Endothelial cell of umbilical vein (primary cell): Measurements from ENCODE around the gene NEB. TPM values are rescaled to one million over a fixed set of nuclear protein-coding genes. Genes with fewer than 3 reads are reported as not detected.

Experiments used
- BruUV-seq: library from RNA; stranded (reverse); fragments of 400-500 nt; replicated peaks from 2 replicates; lab custom pipeline; 2021; lab: Mats Ljungman, UMichigan
- CTCF ChIA-PET: fragments of 300-600, 350-600 bp; sonication (Branson Sonifier 250); formaldehyde crosslinking; loops from one replicate; lab custom pipeline; 2021; ENCODE audit warnings: antibody characterized with exemption, inconsistent platforms; lab: Charles Lee
- POLR2A ChIA-PET: fragments of 300-600, 350-600 bp; sonication (Branson Sonifier 250); formaldehyde crosslinking; loops from one replicate; lab custom pipeline; 2021; ENCODE audit warnings: antibody characterized with exemption, inconsistent platforms; lab: Charles Lee
- DNase-seq: peaks from one replicate; pipeline ENCODE4 v3.0.0-alpha.2; 2011; ENCODE audit warnings: low read depth, low spot score
- FAIRE-seq: peaks from 2 replicates; lab custom pipeline; 2011; peaks lifted over from hg19 to GRCh38; lab: Jason Lieb, UNC
- H2AFZ ChIP-seq: 2 replicates; pipeline ENCODE4 v1.6.0; 2012; ENCODE audit warnings: low read depth, low read length, control low read depth, inconsistent platforms
- H3K27ac ChIP-seq: 2 replicates; pipeline ENCODE4 v1.5.1; 2011; ENCODE audit warnings: low read depth, mild to moderate bottlenecking, control low read depth, low read length, moderate library complexity; ENCODE audit not compliant: insufficient read depth
- H3K27me3 ChIP-seq, 2 experiments: 2 replicates each; pipeline versions ENCODE4 v1.6.0 to v1.6.1; 2011; ENCODE audit warnings: low read length in 2 of 2, mixed read lengths in 1 of 2; ENCODE audit not compliant: control insufficient read depth in 2 of 2, insufficient read depth in 2 of 2
- H3K36me3 ChIP-seq, 2 experiments: 2 replicates in 1 of 2; 3 replicates in 1 of 2; pipeline ENCODE4 v1.5.1; 2011; ENCODE audit warnings: low read length in 2 of 2, mild to moderate bottlenecking in 1 of 2, moderate library complexity in 1 of 2; ENCODE audit not compliant: control insufficient read depth in 2 of 2, insufficient read depth in 2 of 2; ENCODE audit errors: extremely low read depth in 1 of 2
- H3K4me1 ChIP-seq: 3 replicates; pipeline ENCODE4 v1.5.1; 2011; ENCODE audit warnings: mild to moderate bottlenecking, low read length; ENCODE audit not compliant: control insufficient read depth, insufficient read depth; ENCODE audit errors: extremely low read depth
- H3K4me2 ChIP-seq: 2 replicates; pipeline ENCODE4 v1.6.1; 2011; ENCODE audit warnings: low read length, control low read depth, mixed read lengths; ENCODE audit not compliant: insufficient read depth
- H3K4me3 ChIP-seq, 3 experiments: fragments of 200-600 bp in 1 of 3; sonication (generic), shearing (Covaris generic) in 1 of 3; replicated peaks in 1 of 3; 2 replicates each; pipeline ENCODE4 v1.5.1; 2011 to 2016; ENCODE audit warnings: control low read depth in 3 of 3, low read length in 3 of 3, mild to moderate bottlenecking in 2 of 3, inconsistent platforms in 1 of 3, low read depth in 1 of 3, moderate library complexity in 1 of 3; ENCODE audit not compliant: insufficient read depth in 1 of 3
- H3K79me2 ChIP-seq: 2 replicates; pipeline ENCODE4 v1.6.0; 2012; ENCODE audit warnings: low read length, inconsistent platforms; ENCODE audit not compliant: control insufficient read depth, insufficient read depth
- H3K9ac ChIP-seq: replicated peaks from 2 replicates; pipeline ENCODE3; 2011; ENCODE audit warnings: low read length, control low read depth; ENCODE audit not compliant: insufficient read depth; ENCODE audit errors: extremely low read depth
- H3K9me1 ChIP-seq: replicated peaks from 3 replicates; pipeline ENCODE4 v1.6.0; 2011; ENCODE audit warnings: mild to moderate bottlenecking, low read length; ENCODE audit not compliant: control insufficient read depth, insufficient read depth; ENCODE audit errors: extremely low read depth
- H3K9me3 ChIP-seq: replicated peaks from 2 replicates; pipeline ENCODE4 v1.5.1; 2012; ENCODE audit warnings: low read length, inconsistent platforms; ENCODE audit not compliant: control insufficient read depth, insufficient read depth
- H4K20me1 ChIP-seq: replicated peaks from 2 replicates; pipeline ENCODE3; 2011; ENCODE audit warnings: mild to moderate bottlenecking, low read length; ENCODE audit not compliant: control insufficient read depth, insufficient read depth; ENCODE audit errors: extremely low read depth
- CTCF ChIP-seq, 2 donors: IDR thresholded peaks; 1 replicate in 1 of 2; 2 replicates in 1 of 2; pipeline ENCODE4 v1.5.1; 2011; ENCODE audit warnings: low read length in 2 of 2, mild to moderate bottlenecking in 2 of 2, moderate library complexity in 2 of 2, control low read depth in 1 of 2, inconsistent platforms in 1 of 2, low read depth in 1 of 2; ENCODE audit not compliant: insufficient read depth in 1 of 2; ENCODE audit errors: extremely low read depth in 1 of 2
- EZH2 ChIP-seq: IDR thresholded peaks from 2 replicates; pipeline ENCODE4 v1.6.1; 2012; ENCODE audit warnings: borderline replicate concordance, low read depth, mild to moderate bottlenecking, moderate library complexity, low read length, inconsistent platforms; ENCODE audit not compliant: severe bottlenecking
- FOS ChIP-seq: IDR thresholded peaks from 2 replicates; pipeline ENCODE4 v1.6.1; 2011; ENCODE audit warnings: mild to moderate bottlenecking, low read length, moderate library complexity, borderline replicate concordance; ENCODE audit not compliant: insufficient read depth
- GATA2 ChIP-seq: IDR thresholded peaks from 2 replicates; pipeline ENCODE4 v1.7.0; 2011; ENCODE audit warnings: low read depth, mild to moderate bottlenecking, moderate library complexity, mixed read lengths, low read length; ENCODE audit not compliant: insufficient read length, insufficient read depth
- JUN ChIP-seq: IDR thresholded peaks from 2 replicates; pipeline ENCODE4 v1.6.1; 2011; ENCODE audit warnings: borderline replicate concordance, low read depth; ENCODE audit not compliant: insufficient read length, insufficient read depth
- MAX ChIP-seq: IDR thresholded peaks from 2 replicates; pipeline ENCODE4 v1.6.1; 2011; ENCODE audit not compliant: insufficient read depth, insufficient read length
- MYC ChIP-seq: IDR thresholded peaks from one replicate; pipeline ENCODE4 v1.6.1; 2011; ENCODE audit warnings: mild to moderate bottlenecking, low read depth, low read length
- POLR2AphosphoS5 ChIP-seq: IDR thresholded peaks from 2 replicates; pipeline ENCODE4 v1.6.1; 2012; ENCODE audit warnings: low read depth, mild to moderate bottlenecking, control low read depth, low read length, moderate library complexity; ENCODE audit not compliant: insufficient read depth
- dilution Hi-C: fragments of 300-500 bp; cut with MboI; formaldehyde crosslinking; loops from one replicate; pipeline ENCODE4 v1.15.0; 2019; ENCODE audit warnings: low sequenced_read_pairs; ENCODE audit not compliant: extremely low pct_ligation_motif_present
- intact Hi-C: fragments of 100-400 bp; cut with micrococcal nuclease; formaldehyde crosslinking; loops from one replicate; pipeline ENCODE4 v1.10.0; 2022
- polyA plus RNA-seq, 4 experiments: library from polyadenylated mRNA; depleted of rRNA in 3 of 4; stranded (reverse) in 3 of 4; unstranded in 1 of 4; fragments of >200 nt; gene quantifications; 2 replicates each; pipeline versions ENCODE4 v1.2.1 to v1.2.3, GENCODE V29; 2011 to 2012; ENCODE audit warnings: missing spikeins in 1 of 4
- total RNA-seq: library from RNA; stranded (reverse); gene quantifications from 2 replicates; pipeline ENCODE4 v1.2.3, GENCODE V29; 2021

The NEB gene
- total and polyA plus RNA-seq, 2 donors (not counting 3 experiments of a cell fraction or from before 2014, with no cell fraction given), result 0.84 to 1.8 TPM

GRCh38 chr2:151534001-151534400 is 200.3 kb downstream of the NEB start:
- intact Hi-C loops (no loop called here), dilution Hi-C loops (no loop called here)
- Histone ChIP-seq H3K4me3 (no peak overlapping the region), H3K27ac (no peak overlapping the region), H3K9me3 (no peaks in the 10 kb centered on the region), H3K4me1 (no peaks in the 10 kb centered on the region), H4K20me1 (no peaks in the 10 kb centered on the region), H3K9me1 (no peaks in the 10 kb centered on the region), H2AFZ (no peak overlapping the region), H3K4me2 (no peak overlapping the region), H3K79me2 (no peaks in the 10 kb centered on the region), H3K27me3 (no peaks in the 10 kb centered on the region), H3K36me3 (no peaks in the 10 kb centered on the region), H3K9ac (no peak overlapping the region)
- TF ChIP-seq JUN (no peak), EZH2 (no peak), MAX (no peak), MYC (no peak), FOS (no peak), CTCF (IDR thresholded peaks at IDR 0.05; ENCODE audit: extremely low read depth in 1 of 2, insufficient read depth in 1 of 2, low read depth in 1 of 2, low read length in 2 of 2) (no peak), POLR2AphosphoS5 (no peak), GATA2 (no peak)
- CTCF ChIA-PET, result interaction anchor here (1.1 kb wide), 1 partner anchor 12 kb away, joined by 3 read pairs; no protein-coding TSS in a partner anchor
- no TSS peak for BruUV-seq
- DNase-seq (no peak), FAIRE-seq (no peak)
- POLR2A ChIA-PET, result no interaction called here
